ENCODE measurements around the gene RFX4. TPM values are rescaled to one million over a fixed set of nuclear protein-coding genes. Genes with fewer than 3 reads are reported as not detected.

RFX4 gene
- total RNA-seq, 1 donor from 2014 or later, result not detected

DNA sequence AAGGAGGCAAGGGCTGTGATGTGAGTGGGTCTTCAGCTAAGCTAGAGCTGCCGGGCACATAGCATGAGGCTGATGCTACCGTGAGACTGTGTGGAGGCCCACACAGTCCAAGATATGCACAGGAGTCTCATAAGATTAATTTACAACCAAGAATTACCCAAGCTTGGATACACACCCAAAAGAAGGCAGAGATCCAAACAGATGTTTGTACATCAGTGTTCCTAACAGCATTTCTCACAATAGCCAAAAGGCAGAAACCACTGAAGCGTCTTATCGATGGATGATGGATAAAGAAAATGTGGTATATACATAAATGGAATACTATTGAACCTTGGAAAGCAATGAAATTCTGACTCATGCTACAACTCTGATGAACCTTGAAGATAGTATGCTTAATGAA is 150.9 kb downstream of the RFX4 start:
- no peak for ATAC-seq

DNA sequence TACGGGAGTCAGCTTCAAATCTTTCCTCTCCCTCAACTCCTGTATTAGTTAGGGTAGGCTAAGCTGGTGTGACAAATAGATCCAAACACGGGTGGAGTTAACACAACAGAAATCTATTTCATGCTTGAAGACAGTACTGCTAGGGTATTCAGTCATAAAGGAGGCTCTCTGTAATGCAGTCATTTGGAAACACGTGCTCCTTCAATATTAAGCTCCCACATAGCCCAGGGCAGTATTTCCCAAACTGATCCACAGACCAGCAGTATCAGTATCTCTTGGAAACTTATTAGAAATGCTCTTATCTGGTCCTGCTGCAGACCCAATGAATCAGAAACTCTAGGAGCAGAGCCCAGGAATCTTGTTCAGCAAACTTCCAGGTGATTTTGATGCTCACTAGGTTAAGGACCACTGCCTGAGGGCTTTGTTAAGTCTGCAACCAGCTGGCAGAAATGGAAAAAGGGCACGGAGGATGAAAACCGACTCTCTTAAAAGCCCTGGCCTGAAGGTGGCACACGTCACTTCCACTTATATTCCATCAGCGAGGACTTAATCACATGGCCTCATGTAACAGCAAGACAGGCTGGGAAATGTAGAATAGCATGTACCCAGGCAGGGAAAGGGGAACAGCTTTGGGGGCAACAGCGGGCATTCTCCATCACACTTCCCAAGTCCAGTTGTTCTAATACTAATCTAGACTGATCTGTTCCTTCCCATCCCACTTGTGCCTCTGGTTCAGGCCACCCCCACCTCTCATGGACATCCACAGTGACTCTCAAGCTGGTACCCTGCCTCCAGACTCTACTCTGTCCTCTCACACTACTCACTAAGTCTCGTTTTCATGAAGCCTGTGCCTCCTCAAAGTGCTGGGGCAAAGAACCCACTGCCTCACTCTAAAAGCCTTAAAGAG is 153.5 kb downstream of the RFX4 start:
- ATAC-seq, result peak; percentile 13

DNA sequence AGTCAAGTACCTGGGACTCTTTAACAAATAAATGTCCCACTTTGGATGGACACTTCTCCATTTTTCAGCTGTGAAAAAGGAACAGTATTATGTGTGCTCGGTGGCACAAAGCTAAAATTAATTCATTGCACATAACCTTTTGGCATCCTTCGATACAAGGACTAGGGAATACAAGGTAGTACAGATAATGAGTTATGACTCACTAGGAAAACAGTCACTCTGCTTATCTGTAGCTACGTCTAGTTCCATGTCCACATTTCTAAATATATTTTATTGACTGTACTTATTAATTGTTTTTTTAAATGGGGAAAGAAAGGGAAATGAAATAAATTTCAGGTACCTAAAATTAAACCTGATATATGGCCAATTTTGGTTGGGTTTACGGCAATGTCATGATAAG is 156.5 kb downstream of the RFX4 start:
- ATAC-seq, result no peak

- no peak for ATAC-seq
Measured at GRCh38 chr12:106739815-106740530, 157.2 kb downstream of the RFX4 start.

DNA sequence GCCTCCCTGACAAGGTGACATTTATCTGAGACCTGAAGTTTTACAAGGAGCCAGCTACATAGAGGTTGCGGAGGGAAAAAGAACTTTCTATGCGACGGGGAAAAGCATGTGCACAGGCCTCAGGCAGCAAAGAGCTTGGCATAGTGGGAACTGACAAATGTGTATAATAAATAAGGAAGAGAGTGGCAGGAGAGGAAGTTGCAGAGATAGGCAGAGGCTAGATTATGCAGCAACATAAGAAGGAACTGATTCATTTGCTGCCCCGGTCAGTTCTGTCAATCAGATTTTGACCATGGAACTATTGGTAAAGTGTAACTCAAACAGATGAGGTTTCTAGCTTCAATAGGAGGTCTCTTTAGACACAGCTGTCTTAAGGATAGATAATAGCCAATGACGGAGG is 158.0 kb downstream of the RFX4 start:
- no peak for ATAC-seq

DNA sequence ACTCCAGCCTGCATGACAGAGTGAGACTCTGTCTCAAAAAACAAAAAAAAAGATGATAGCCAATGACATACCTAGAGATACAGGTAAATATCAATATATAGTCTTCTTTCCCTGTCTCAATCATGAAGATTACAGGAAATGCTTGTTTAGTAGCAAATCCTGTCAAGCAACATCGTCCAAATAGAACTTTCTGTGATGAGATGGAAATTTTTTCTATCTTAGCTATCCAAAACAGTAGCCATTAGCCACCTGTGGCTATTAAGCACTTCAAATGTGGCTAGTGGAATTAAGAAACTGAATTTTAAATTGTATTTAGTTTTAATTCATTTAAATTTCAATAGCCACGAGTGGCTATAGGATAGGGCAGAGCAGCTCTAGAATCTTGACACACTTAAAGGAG is 158.4 kb downstream of the RFX4 start:
- ATAC-seq, result no peak

GRCh38 chr12:106743270-106743988 is 160.6 kb downstream of the RFX4 start:
- no peak for ATAC-seq

DNA sequence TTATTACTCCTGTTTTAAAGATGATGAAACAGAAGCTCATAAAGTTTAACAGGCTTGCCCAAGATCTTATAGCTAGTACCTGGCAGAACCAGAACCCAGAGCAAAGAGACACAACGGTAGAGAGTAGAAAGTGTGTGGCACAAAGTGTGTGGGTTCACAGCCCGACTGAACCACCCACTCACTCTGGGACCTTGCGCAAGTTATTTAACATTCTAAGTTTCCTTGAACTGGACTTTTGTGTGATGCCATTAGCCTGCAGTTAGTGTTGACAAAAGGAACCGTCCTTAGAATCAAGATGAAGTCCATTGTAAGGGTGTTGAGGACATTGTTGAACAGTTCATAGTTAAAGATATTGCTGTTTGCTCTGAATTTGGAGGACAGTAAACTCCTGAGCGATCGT is 161.8 kb downstream of the RFX4 start:
- ATAC-seq, result no peak

DNA sequence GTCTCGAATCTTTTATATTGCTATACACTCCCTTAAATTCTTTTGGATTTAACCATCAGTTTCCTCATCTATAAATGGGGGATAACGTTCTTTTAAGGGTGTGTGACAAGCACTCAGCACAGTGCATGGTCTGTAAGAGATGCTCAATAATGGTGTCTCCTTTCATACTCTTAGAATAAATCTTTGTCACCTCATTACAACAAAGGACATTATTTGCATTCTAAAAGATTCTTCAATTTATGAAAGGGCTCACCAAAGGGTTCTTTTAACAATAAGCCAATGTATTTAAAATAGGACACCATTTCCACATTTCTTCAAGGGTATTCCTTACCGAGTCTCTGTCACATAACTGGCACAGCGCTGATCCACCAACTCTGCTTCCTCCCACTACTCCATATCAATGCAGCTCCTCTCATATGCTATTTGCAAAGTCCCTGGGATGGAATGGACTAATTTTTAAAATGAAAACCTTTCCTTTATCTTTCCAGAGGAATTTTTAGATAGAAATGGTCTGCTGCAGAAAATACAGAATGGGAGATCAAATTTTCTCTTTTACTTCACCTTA is 162.5 kb downstream of the RFX4 start:
- ATAC-seq, result no peak

GRCh38 chr12:106747973-106748436 is 165.2 kb downstream of the RFX4 start:
- ATAC-seq, result no peak

- no peak for ATAC-seq
Measured at GRCh38 chr12:106750524-106750923, 167.7 kb downstream of the RFX4 start.

DNA sequence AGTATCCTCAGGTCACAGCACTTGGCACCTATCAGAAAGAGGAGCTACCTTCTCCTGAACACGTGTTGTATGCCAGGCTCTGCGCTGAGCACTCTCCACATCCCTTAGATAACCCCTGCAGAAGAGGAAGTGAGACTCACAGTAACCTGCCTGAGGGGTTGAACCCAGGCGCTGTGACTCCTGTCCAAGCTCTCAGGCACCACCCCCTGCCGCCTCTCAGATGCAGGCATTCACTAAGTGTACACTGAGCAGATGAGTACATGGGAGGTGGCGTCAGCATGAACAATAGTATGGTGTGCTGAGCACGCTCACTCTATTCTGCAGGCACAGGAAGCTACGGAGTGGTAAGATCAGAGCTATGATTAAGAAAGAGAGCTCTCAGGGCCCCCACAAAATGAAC is 170.7 kb downstream of the RFX4 start:
- ATAC-seq, result peak; percentile 61

DNA sequence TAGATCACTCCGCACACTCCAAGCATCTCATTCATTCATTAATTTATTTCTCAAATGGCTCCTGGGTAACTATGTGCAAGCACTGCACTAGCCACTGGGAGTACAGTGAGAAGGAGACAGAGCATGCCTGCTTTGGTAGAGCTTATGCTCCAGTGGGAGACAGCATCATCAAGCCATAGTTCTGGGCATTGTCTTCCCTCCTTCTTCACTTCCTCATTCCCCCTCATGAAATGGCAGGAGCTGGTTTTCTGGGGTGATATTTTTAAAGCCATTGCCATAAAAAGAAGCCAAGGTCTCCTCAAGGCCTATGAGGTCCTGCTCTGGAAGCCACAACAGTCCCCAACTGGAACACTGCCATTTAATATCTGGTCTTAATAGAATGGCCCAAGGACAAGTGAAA is 171.5 kb downstream of the RFX4 start:
- ATAC-seq, result no peak

- ATAC-seq, result no peak
Measured at GRCh38 chr12:106757623-106758348, 175.0 kb downstream of the RFX4 start.

DNA sequence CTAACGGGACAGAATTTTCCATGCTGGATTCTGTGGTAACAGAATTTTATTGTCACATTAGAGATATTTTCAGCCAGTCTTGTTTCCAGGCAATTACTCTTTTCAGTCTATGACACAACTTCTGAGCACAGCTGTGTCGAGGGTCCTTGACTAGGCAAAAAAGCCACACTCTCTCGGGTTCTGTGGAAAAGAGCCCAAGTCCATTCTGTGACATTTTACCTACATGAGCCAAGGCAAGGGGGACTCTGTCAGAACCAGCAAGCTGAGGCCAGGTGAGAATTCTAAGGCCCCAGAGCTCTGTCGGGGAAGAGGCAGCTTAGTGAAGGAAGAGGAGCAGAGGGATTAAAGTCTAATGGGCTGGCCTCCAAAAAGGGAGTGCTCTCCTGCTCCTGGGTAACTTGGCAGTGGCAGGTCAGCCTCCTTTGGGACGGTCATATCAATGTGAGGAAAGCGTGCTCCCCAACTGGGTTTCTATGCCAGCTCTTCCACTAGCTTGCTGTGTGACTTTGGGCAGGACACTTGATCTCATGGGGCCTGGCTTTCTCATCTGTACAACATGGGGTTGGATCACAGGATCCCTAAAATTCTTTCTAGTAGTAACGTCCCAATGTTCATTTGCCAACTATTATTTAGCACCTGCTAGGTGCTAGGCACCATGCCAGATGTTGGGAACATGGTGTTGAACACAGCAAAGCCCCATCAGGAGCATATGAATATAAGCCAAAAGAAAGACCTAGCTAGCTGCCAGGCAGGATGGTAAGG is 175.7 kb downstream of the RFX4 start:
- ATAC-seq, result no peak

DNA sequence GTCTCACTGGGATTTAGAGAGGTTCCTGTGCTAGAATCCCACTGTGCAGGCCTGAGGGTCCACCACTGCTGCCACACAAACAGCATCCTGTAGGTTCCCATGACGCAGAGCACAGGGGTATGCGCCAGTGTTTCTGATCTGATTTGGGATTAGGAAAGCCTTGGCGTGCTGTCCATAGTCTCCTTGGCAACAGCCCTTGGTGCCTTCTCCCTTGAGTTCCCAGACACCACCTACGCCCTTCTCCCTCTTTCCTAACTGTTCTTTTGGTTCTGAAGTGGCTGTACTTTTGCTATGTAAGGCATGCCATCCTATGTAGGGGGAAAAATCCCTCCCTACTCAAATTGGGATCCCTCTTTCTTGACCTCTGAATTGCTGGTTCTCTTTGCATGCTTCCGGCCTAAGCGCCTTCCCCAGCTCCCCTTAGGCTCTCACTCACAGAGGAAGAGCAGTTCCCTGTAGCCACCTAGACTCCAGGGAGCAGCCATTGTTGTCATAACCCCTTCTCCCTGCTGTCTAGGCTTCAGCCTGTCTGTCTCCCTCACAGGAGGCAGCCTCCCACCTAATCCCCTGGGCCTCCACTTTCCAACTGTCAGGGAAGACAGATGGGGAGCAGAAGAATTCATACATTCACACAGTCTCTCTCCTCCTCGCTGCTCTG is 176.9 kb downstream of the RFX4 start:
- ATAC-seq, result no peak

DNA sequence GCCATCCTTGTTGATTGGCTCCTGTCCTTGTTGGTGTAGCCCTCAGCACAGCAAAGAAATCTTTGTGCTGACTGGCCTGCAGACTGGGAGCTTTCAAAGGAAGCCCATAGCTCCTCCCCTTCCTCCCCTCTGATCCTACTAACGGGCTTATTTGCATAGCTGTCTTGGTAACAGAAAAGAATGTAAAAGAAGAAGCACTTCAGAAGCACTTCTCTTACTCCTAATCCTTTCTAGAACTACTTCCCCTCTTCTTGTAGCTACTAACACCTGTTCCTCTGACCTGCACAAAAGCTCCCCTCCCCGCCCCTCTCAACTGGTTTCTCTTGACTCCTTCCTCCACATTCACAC is 177.4 kb downstream of the RFX4 start:
- ATAC-seq, result peak; percentile 42

DNA sequence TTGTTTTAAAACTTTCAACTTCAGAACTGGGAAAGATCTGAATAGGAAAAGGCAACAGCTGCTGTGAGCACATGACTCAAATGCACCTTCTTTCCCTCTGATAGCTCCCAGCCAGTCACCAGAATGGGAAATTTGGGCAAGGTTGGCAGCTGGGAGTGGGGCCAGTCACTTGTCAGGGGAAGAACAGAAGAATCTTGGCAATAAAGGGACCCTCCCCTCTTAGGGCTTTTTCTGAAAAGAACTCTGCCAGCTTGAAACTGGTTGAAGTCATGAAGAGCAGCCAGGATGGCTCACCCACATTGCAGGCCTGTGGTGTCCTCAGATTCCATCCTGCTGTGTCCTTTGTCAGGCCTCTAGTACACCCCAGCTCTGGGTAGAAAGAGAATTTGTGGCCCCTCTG is 181.4 kb downstream of the RFX4 start:
- ATAC-seq, result no peak

GRCh38 chr12:106764738-106765137 is 181.9 kb downstream of the RFX4 start:
- no peak for ATAC-seq

DNA sequence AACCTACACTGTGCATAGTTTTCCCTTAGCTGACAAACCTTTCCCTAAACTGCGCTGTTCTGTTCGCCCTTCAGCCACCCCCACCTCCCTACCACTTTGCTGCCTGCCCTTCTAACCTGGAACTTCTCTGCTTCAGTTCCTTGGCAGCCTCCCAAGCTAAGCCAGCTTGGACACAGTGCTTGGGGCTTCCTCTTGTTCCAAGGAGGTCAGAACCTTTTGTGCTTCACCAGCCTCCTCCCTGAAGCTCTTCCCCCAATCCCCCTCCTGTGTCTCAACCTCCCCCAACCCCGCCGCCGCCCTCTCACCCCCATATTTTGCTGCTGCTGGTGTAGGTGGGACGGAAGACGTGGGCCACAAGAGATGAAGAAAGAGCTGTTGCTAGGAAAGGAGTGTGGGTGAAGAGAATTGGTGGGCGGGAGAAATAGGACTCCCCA is 183.6 kb downstream of the RFX4 start:
- ATAC-seq, result no peak

DNA sequence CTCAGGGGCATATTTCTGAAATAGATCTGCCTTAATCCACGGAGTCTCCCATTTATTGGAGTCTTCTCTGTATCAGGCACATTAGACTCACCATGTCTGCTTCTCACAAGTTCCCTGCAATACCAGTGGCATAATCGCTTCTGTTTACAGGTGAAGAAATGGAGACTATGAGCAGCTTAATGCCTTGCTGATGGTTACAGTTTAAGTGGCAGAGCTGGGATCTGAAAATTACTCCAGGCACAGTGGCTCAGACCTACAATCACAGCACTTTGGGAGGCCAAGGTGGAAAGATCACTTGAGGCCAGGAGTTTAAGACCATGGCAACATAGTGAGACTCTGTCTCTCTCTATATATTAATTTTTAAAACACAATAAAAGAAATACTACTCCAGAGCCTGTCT is 184.4 kb downstream of the RFX4 start:
- ATAC-seq, result no peak
